ENCODE data around the gene GRIK4. TPM values are rescaled to one million over a fixed set of nuclear protein-coding genes. Genes with fewer than 3 reads are reported as not detected.
"Not testable (repeated sequence)": the region's sequence is repeated elsewhere in the genome, so short reads cannot be mapped to it uniquely, and the experiment has no call there.

Gene GRIK4
- total RNA-seq, 1 donor from 2014 or later, result 2.2 TPM

DNA sequence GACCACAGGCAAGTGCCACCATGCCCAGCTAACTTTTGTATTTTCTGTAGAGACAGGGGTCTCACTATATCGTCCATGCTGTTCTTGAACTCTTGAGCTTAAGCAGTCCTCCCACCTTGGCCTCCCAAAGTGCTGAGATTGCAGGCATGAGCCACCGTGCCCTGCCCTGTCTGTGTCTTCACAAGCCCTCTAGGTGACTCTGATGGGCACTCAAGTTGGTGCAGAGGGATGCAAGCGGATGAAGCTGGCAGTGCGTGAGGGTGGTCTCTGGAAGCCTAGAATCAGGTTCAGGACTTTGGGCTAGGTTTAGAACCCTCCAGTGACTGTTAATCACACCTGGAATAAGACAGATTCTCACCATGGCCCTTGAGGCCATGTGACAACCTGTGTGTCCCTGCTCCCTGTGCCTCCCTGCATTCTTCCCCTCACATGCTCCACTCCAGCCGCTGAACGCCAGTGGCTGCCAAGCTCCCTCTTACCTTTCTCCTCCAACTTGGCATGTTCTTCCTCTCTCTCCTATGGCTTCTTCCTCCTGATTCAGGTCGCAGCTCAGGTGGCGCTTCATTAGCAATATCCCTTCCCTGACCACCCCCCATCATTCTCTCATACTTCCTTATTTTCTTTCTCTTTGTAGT, 270.1 kb downstream of the GRIK4 start:
- no peak for DNase-seq (ENCODE audit: low spot score in 2 of 2, unreplicated experiment in 2 of 2)
- H3K4me3 Mint-ChIP-seq, result no peak overlapping the region
- TF ChIP-seq, protein P1, sequence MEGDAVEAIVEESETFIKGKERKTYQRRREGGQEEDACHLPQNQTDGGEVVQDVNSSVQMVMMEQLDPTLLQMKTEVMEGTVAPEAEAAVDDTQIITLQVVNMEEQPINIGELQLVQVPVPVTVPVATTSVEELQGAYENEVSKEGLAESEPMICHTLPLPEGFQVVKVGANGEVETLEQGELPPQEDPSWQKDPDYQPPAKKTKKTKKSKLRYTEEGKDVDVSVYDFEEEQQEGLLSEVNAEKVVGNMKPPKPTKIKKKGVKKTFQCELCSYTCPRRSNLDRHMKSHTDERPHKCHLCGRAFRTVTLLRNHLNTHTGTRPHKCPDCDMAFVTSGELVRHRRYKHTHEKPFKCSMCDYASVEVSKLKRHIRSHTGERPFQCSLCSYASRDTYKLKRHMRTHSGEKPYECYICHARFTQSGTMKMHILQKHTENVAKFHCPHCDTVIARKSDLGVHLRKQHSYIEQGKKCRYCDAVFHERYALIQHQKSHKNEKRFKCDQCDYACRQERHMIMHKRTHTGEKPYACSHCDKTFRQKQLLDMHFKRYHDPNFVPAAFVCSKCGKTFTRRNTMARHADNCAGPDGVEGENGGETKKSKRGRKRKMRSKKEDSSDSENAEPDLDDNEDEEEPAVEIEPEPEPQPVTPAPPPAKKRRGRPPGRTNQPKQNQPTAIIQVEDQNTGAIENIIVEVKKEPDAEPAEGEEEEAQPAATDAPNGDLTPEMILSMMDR (IDR thresholded peaks at IDR 0.05; ENCODE audit: unreplicated experiment), result no peak
- no peaks in the 10 kb centered on the region for H3K36me3 Mint-ChIP-seq
- H3K4me1 Mint-ChIP-seq, result peaks cover 4% of the 10 kb centered on the region
- H3K9me3 Mint-ChIP-seq, result no peaks in the 10 kb centered on the region
- H3K27ac Mint-ChIP-seq, result no peak overlapping the region
- peaks cover 44% of the 10 kb centered on the region for H3K27me3 Mint-ChIP-seq (ENCODE audit: low read depth)

DNA sequence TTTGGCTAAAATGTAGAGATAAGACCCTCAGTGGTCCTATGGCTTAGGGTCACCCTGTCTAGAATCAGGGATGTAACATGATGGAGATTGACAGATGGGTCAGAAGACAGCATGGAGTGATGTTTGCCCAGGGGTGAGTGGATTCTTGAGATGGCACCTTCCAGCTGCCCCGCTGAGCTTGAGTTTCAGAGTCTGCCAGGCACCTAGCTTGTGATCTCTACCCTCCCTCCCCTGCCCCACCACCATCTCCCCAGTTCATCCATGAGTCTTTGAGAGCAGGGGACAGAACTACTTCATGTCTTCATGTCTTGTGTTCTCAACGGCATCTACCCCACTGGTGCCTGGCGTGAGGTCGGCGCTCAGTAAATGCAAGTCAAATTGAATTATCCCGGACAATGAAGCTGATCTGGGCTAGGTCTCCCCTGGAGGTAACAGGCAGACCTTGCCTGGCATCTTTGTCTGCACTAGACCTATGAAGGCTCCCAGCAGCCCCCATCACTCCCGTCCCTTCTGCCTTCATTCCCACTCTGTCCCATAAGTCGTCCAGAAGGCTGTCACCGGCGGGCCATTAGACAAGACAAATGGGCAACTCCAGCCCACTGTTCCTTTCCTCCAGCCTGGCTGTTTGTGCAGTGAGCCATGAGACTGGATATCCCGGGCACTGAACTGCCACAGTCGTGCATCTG, 273.2 kb downstream of the GRIK4 start:
- H3K36me3 Mint-ChIP-seq, result no peaks in the 10 kb centered on the region
- TF ChIP-seq, protein P1 (IDR thresholded peaks at IDR 0.05; ENCODE audit: unreplicated experiment), result no peak
- H3K27me3 Mint-ChIP-seq (ENCODE audit: low read depth), result peaks cover 45% of the 10 kb centered on the region
- H3K9me3 Mint-ChIP-seq, result no peaks in the 10 kb centered on the region
- no peak overlapping the region for H3K27ac Mint-ChIP-seq
- peak in 1 of 2 experiments; percentile 28 for DNase-seq (ENCODE audit: low spot score in 2 of 2, unreplicated experiment in 2 of 2)
- no peak overlapping the region for H3K4me3 Mint-ChIP-seq
- H3K4me1 Mint-ChIP-seq, result no peaks in the 10 kb centered on the region

DNA sequence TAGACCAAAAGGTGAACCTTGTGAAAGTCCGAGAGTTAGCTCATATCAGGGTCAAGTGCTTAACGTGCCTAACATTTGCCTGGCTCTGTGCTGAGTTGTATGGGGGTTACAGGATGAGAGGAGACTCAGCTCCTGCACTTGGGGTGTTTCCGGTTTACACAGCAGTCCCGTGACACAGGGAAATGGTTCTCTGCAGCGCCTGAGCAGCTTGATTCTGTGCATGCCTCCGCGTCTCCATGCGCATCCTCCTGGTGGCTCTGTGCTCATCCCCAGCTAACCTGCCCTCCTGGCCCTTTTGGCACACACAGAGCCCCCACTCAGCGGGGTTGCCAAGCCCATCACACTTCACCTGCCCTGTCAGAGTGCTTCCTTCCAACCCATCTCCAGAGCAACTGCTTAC, 274.0 kb downstream of the GRIK4 start:
- no peaks in the 10 kb centered on the region for H3K4me1 Mint-ChIP-seq
- TF ChIP-seq, protein P1 (IDR thresholded peaks at IDR 0.05; ENCODE audit: unreplicated experiment), result no peak
- DNase-seq (ENCODE audit: low spot score in 2 of 2, unreplicated experiment in 2 of 2), result peak in 1 of 2 experiments; percentile 26
- H3K27ac Mint-ChIP-seq, result no peak overlapping the region
- no peaks in the 10 kb centered on the region for H3K9me3 Mint-ChIP-seq
- H3K27me3 Mint-ChIP-seq (ENCODE audit: low read depth), result peaks cover 45% of the 10 kb centered on the region
- H3K36me3 Mint-ChIP-seq, result no peaks in the 10 kb centered on the region
- no peak overlapping the region for H3K4me3 Mint-ChIP-seq

DNA sequence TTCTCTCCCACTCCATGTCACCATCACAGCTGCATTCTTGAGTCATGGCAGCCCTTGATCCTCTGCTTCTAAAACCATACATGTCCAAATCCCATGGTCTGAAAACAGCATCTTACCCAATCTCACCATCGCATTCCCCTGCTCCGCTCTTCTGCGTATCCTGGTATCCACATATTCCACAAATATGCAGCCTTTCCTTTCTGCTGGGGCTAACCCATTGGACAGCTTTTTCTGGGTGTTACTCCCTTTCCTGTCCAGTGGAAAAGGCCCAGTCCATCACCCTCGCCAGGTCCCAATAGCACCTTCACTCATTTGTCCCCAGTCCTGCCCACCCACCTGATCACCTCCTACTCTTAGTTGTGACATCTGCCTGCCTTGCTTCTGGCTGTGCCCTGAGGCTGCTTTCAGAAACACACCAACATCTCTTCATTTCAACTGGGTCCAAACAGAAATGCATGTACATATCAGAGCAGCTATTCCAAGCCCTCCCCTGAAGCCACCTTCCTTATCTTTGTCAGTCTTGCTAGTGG, 274.7 kb downstream of the GRIK4 start:
- Mint-ChIP-seq H3K27ac (no peak overlapping the region), H3K9me3 (no peaks in the 10 kb centered on the region), H3K4me1 (no peaks in the 10 kb centered on the region), H3K36me3 (no peaks in the 10 kb centered on the region), H3K4me3 (no peak overlapping the region), H3K27me3 (ENCODE audit: low read depth) (peaks cover 45% of the 10 kb centered on the region)
- DNase-seq (ENCODE audit: low spot score in 2 of 2, unreplicated experiment in 2 of 2), result peak in 1 of 2 experiments; percentile 16
- TF ChIP-seq, protein P1 (IDR thresholded peaks at IDR 0.05; ENCODE audit: unreplicated experiment), result no peak

DNA sequence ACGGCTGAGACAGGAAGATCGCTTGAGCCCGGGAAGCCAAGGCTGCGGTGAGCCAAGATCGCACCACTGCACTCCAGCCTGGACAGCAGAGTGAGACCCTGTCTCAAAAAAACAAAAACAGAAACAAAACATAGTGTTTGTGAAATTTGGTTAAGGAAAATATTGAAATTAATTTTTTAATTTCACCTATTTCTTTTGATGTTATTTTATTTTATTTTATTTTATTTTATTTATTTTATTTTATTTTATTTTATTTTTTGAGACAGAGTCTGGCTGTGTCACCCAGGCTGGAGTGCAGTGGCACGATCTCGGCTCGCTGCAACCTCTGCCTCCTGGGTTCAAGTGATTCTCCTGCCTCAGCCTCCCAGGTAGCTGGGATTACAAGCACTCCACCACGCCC, 275.7 kb downstream of the GRIK4 start:
- not testable (repeated sequence) for H3K27ac Mint-ChIP-seq, H3K36me3 Mint-ChIP-seq

DNA sequence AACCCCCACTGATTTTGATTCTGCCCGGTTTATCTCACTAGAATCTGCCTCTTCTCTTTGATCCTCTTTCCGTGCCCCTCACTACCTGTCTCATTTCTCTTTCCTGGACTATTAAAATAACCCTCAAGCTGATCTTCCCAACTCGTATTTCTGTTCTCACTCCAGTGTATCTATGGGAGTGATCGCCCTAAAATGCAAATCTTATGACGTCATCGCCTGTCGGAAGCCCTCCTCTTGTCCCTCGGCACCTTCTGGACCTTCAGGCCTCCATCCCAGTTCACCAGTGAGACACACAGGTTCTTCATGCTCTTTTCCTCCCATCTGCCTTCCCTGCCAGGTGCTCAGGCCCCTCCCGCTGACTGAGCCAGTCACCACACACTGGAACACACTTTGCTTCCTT, 277.8 kb downstream of the GRIK4 start:
- peaks cover 23% of the 10 kb centered on the region for H3K27me3 Mint-ChIP-seq (ENCODE audit: low read depth)
- no peak overlapping the region for H3K4me3 Mint-ChIP-seq
- H3K9me3 Mint-ChIP-seq, result no peaks in the 10 kb centered on the region
- TF ChIP-seq, protein P1 (IDR thresholded peaks at IDR 0.05; ENCODE audit: unreplicated experiment), result no peak
- no peaks in the 10 kb centered on the region for H3K36me3 Mint-ChIP-seq
- no peak overlapping the region for H3K27ac Mint-ChIP-seq
- no peak for DNase-seq (ENCODE audit: low spot score in 2 of 2, unreplicated experiment in 2 of 2)
- no peaks in the 10 kb centered on the region for H3K4me1 Mint-ChIP-seq

More for the DNA sequence above, 275.7 kb downstream of the GRIK4 start:
- not testable (repeated sequence) for DNase-seq (ENCODE audit: low spot score in 2 of 2, unreplicated experiment in 2 of 2); H3K9me3 Mint-ChIP-seq; H3K4me3 Mint-ChIP-seq; H3K4me1 Mint-ChIP-seq
- H3K27me3 Mint-ChIP-seq (ENCODE audit: low read depth), result peaks cover 42% of the 10 kb centered on the region

Data from mesothelial cell of epicardium (in vitro differentiated cells).